HG03060 (cell line): ENCODE results near the gene MAP4K2.

Experiments used
- ATAC-seq: cut with Tn5 transposase; IDR thresholded peaks from one replicate; pipeline ENCODE4 v1.9.1; 2021; ENCODE audit warnings: low read depth, moderate number of reproducible peaks; ENCODE audit not compliant: unreplicated experiment

MAP4K2 gene

GRCh38 chr11:64772303-64773018, 30.6 kb downstream of the MAP4K2 start:
- ATAC-seq: no peak

DNA sequence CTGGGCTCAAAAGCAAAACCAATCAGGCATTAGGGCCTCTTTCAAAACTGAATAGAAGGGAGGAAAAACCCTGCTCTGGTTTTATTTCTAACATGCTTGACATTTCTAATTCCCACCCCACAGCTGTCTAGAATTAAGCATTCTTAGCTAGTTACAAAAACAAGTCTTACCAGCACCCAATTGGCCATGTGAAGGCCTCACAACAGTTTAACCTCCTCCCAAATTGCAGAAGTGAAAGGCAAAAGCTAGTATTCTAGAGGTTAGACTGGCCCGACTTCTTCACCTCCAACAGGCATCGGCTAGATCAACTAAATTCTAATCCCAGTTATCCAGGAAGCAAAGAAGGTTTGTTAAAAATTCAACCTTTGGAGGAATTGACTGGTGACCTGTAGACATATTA, 31.2 kb downstream of the MAP4K2 start:
- ATAC-seq: no peak

DNA sequence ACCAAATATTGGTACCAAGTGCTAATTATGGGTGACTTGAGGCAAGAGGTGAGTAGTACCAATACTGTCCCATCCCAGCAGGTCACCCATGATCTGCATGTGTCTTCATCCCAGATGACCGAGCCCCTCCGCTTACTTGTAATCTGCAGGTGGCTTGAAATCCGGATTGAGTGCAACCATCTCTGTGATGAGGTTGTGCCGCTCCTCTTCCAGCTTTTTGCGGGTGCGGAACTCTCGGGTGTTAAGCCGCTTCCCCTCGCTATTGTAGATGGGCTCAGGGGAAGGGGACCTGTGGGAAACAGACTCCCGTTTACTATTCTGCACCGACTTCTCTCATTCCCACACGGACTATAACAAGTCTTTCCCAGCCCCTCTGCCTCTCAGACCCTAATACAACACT, 32.9 kb downstream of the MAP4K2 start:
- no peak for ATAC-seq

GRCh38 chr11:64769283-64769682, 33.7 kb downstream of the MAP4K2 start:
- ATAC-seq: no peak

GRCh38 chr11:64768300-64768694, 34.7 kb downstream of the MAP4K2 start:
- no peak for ATAC-seq

GRCh38 chr11:64767344-64768299, 35.4 kb downstream of the MAP4K2 start:
- no peak for ATAC-seq

GRCh38 chr11:64766881-64767280, 36.1 kb downstream of the MAP4K2 start:
- ATAC-seq: no peak

- no peak for ATAC-seq
Observed at GRCh38 chr11:64765851-64766665, 37.0 kb downstream of the MAP4K2 start.

- no peak for ATAC-seq
Observed at GRCh38 chr11:64765291-64765850, 37.6 kb downstream of the MAP4K2 start.

GRCh38 chr11:64764753-64765152, 38.3 kb downstream of the MAP4K2 start:
- no peak for ATAC-seq

- ATAC-seq: no peak
Observed at GRCh38 chr11:64764040-64764611, 38.9 kb downstream of the MAP4K2 start.

GRCh38 chr11:64763526-64764039, 39.4 kb downstream of the MAP4K2 start:
- ATAC-seq: no peak

DNA sequence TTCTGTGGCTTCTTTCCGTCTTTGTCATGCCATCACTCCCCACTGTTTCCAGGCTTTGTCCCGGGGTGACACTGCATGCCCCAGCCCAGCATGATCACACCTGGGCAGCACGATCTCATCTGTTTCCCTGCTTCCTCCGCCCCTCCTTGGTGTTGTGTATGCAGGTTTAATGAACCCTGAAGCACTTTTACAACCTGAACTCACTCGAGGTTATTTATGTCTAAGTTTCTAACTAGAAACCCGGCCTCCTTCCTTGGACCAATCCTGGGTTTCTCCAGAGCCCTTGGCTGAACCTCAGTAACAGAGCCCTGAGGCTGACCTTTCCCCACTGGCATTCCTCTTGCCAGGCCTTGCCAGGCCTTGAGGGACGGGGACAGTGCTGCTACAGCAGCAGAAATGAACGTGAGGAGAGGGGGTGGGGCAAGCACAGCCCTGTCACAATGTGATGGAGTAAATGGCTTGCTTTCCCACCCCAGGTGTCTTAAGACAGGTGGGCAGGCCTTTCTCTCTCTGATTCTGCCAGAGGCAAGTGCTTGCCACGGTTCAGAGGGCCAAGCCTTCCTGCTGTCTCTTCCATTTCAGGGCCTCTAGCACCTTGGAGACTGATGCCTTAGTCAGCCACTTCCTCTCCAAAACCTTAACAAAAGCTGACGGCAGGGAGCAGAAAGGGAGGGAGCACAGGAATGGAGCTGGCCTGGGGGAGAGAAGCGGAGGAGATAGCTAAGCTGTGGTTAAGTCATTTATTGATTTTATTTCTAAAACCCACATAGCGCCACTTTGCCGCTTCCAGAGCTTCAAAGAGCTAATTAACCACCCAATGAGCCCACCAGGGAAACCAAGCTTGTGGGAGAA, 40.1 kb downstream of the MAP4K2 start:
- ATAC-seq: no peak

- no peak for ATAC-seq
Observed at GRCh38 chr11:64762277-64762673, 40.7 kb downstream of the MAP4K2 start.

DNA sequence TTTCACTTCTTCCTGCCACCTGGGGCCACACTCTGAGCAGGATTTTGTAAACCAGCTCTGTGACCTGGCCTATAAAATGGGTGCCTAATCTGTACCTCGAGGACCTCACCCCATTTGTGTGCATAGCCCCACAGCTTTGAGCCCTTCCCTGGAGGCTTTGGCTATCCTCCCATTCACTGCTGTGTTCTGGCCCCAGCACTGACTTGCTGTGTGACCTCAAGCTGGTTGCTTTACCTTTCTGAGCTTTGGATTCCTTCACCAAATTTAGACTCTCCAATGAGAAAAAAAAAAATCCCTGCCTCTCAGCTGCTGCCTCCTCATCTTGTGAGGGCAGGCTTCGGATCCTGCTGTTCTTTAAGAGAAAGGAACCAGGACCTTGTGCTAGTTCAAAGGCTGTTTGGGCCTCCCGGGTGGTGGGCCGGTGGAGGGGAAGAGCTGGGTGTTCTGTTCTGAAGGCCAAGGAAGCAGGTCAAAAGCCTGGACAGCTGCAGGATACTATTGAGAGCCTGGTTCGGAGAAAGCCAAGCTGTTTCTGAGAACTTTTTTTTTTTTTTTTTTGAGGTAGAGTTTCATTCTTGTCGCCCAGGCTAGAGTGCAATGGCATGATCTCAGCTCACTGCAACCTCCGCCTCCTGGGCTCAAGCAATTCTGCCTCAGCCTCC, 42.1 kb downstream of the MAP4K2 start:
- no peak for ATAC-seq

- ATAC-seq: no peak
Observed at GRCh38 chr11:64759722-64760719, 43.0 kb downstream of the MAP4K2 start, which contains the start of gene PYGM. Gene PYGM, minus strand, starts transcription at chr11:64759974. Its CDS starts 76 bp downstream, at chr11:64759898.

DNA sequence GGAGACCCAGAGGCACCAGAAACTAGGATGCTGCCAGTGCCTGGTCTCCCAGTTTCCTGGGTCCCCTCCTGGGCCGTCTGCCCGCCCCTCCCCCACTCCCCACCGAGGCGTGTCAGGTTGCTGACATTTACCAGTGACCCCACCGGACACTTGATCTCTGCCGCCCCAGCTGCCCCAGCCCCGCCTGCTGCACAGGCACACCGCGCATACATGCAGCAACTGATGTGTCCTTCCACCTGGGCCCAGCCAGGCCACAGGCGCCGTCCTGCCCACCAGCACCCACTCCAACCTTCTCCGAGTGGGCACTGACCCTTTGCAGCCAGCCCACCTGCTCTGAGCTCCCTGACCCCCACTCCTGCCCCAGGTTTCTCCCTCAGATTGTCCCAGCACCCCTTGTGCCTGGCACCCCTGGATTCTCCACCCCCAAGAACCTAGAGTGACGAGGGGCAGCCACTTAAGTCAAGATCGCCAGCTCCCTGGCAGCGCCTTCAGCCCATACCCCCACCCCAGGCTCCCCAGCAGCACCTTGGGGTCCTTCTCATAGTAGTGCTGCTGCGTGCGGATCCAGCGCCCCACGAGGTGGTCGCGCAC, 43.8 kb downstream of the MAP4K2 start:
- no peak for ATAC-seq
